ENCODE results near the gene TBC1D1. TPM values are rescaled to one million over a fixed set of nuclear protein-coding genes. Genes with fewer than 3 reads are reported as not detected.
"Not testable (repeated sequence)": the region's sequence is repeated elsewhere in the genome, so short reads cannot be mapped to it uniquely, and the experiment has no call there.

The TBC1D1 gene
- total and polyA plus RNA-seq, 5 experiments from 2014 or later = 18.4 to 53.8 (median 27.2) TPM

DNA sequence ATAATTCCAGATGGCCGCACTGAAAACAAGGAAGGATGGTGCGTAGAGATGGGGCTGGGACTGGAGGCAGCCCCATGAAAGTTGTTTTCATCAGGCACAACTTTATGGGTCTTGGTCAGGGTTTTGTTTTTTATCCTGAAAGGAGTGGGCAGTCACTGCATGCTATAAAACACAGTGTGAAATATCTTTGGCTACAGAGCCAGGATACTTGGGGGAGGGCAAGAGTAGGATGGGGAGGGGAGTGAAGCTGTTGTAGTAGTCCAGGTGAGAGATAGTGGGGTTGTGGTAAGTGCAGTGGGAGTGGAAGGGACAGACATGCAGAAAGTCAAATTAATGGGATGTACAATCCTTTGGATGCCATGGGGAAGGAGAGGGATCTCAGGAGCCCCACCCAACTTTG, 125.8 kb downstream of the TBC1D1 start:
- ATAC-seq = no peak
- H3K27ac Mint-ChIP-seq = peak overlapping the region in 4 of 10 donors; percentile 5 to 68 (median 40)

DNA sequence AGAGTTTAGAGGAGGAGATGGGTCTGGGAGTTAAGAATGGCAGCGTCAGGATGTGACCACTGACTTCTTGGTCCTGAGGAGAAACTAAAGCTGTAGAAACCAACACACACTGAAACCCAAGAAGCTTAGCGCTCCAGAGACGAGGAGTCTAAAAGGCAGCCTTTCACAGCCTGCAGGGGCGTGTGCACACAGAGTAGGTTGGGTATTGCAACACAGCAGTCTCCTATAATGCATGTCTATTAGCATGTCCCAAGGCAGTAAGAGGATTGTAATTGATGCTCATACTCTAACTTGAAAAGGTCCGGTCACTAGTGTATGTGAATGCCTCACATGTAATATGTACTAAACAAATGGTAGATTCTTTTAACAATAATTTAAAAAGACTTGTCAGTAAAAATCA, 126.7 kb downstream of the TBC1D1 start:
- Mint-ChIP-seq H3K9me3 (no peaks in the 10 kb centered on the region), H3K4me1 (peaks cover 5 to 16% (median 8%) of the 10 kb centered on the region in 4 donors), H3K27me3 (no peaks in the 10 kb centered on the region), H3K27ac (peak overlapping the region in 3 of 10 donors; percentile 22 to 37 (median 22)), H3K36me3 (peaks cover 7 to 59% (median 29%) of the 10 kb centered on the region in 3 donors), H3K4me3 (no peak overlapping the region)
- no peak for DNase-seq
- ATAC-seq = no peak
- POLR2A ChIA-PET = no interaction called here

More for the DNA sequence above, 125.8 kb downstream of the TBC1D1 start:
- POLR2A ChIA-PET = no interaction called here
- Mint-ChIP-seq H3K9me3 (no peaks in the 10 kb centered on the region), H3K27me3 (no peaks in the 10 kb centered on the region), H3K4me1 (peaks cover under 1 to 10% (median 3%) of the 10 kb centered on the region in 4 donors), H3K4me3 (no peak overlapping the region), H3K36me3 (peaks cover 7 to 50% (median 25%) of the 10 kb centered on the region in 3 donors)
- no peak for DNase-seq

DNA sequence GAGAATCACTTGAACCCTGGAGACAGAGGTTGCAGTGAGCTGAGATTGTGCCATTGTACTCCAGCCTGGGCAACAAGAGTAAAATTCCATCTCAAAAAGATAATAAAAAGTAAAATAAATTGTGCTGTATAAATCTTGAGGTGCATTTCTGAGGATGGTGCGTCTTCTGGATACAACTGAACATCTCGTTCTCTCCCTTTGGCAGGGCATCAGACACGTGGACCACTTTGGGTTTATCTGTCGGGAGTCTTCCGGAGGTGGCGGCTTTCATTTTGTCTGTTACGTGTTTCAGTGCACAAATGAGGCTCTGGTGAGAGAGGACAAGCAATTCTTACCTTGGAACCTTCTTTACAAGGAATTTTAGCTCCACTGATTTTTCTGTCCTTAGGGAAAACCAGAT, 129.5 kb downstream of the TBC1D1 start:
- Mint-ChIP-seq H3K9me3 (no peaks in the 10 kb centered on the region), H3K27ac (no peak overlapping the region), H3K4me1 (peaks cover 6 to 24% (median 16%) of the 10 kb centered on the region in 4 donors), H3K36me3 (peaks cover 7 to 70% (median 24%) of the 10 kb centered on the region in 3 donors), H3K4me3 (no peak overlapping the region), H3K27me3 (no peaks in the 10 kb centered on the region)
- ATAC-seq (no peak), DNase-seq (no peak)
- POLR2A ChIA-PET = no interaction called here

DNA sequence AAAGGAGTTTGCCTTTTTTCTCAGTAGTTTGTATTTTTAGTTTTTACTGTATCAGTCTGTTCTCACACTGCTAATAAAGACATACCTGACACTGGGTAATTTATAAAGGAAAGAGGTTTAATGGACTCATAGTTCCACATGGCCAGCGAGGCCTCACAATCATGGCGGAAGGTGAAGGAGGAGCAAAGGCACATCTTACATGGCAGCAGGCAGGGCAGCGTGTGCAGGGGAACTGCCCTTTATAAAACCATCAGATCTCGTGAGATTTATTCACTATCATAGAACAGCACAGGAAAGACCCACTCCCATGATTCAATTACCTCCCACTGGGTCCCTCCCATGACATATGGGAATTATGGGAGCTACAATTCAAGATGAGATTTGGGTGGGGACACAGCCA, 130.1 kb downstream of the TBC1D1 start:
- H3K9me3 Mint-ChIP-seq, H3K4me3 Mint-ChIP-seq, ATAC-seq, POLR2A ChIA-PET, H3K27me3 Mint-ChIP-seq, DNase-seq: not testable (repeated sequence)
- H3K27ac Mint-ChIP-seq = peak overlapping the region in 2 of 10 donors; percentile 52 to 82
- peaks cover 7 to 69% (median 23%) of the 10 kb centered on the region in 3 donors for H3K36me3 Mint-ChIP-seq
- peaks cover 6 to 24% (median 16%) of the 10 kb centered on the region in 4 donors for H3K4me1 Mint-ChIP-seq

DNA sequence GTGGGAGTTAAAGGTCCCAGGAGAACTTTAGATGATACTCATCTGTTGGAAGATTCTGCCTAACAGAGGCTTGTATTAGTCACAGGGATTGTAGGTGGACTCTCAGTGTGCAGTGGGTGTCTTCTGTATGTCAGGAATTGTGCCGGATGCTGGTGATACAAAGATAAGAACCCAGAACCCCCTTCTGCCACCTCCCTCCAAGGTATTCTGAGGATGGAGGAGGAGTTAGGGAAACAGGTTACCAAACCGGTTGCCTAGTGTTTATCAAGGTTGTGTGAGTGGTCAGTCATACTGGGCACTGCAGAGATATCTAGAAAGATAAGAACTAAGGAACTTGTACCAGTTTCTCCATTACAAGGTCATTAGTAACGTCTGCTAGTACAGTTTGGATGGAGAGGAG, 130.9 kb downstream of the TBC1D1 start:
- DNase-seq (no peak), ATAC-seq (no peak)
- H3K36me3 Mint-ChIP-seq = peaks cover 7 to 65% (median 18%) of the 10 kb centered on the region in 3 donors
- no peaks in the 10 kb centered on the region for H3K9me3 Mint-ChIP-seq
- H3K27me3 Mint-ChIP-seq = no peaks in the 10 kb centered on the region
- peaks cover 5 to 22% (median 16%) of the 10 kb centered on the region in 4 donors for H3K4me1 Mint-ChIP-seq
- H3K27ac Mint-ChIP-seq = peak overlapping the region in 1 of 10 donors; percentile 14
- no peak overlapping the region for H3K4me3 Mint-ChIP-seq
- POLR2A ChIA-PET = no interaction called here

DNA sequence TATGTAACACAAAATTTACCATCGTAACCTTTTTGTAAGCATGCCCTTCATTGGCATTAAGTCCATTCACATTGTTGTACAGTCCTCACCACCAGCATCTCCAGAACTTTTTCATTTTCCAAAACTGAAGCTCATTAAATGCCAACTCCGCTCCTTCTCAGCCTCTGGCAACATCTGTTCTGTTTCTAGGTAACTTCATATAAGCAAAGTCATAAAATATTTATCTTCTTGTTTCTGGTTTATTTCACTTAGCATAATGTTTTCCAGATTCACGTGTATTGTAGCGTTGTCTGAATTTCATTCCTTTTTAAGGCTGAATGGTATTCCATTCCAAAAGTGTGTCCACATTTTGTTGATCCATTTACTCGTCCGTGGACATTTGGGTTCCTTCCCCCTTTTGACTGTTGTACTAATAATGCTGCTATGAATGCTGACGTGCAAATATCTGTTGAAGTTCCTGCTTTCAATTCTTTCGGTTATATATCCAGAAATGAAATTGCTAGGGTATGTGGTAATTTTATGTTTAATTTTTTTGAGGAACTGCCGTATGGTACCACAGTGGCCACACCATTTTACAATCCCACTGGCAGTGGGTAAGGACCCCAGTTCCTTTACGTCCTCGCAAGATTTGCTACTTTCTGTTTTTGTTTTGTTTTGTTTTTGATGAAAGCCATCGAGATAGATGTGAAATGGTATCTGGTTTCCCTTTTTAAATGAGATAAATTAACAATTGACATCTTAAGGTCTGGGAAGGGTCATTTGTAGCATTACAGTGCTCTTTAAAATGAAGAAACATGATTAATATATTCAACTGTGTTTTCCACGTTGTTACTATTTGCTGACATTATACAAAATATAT, 132.7 kb downstream of the TBC1D1 start:
- Mint-ChIP-seq H3K27ac (peak overlapping the region in 1 of 10 donors; percentile 4), H3K36me3 (peaks cover 7 to 67% (median 18%) of the 10 kb centered on the region in 3 donors), H3K9me3 (no peaks in the 10 kb centered on the region), H3K27me3 (no peaks in the 10 kb centered on the region), H3K4me3 (peak overlapping the region in 1 of 10 donors; percentile 43), H3K4me1 (peaks cover 5 to 22% (median 15%) of the 10 kb centered on the region in 4 donors)
- POLR2A ChIA-PET = no interaction called here
- DNase-seq = no peak
- no peak for ATAC-seq

DNA sequence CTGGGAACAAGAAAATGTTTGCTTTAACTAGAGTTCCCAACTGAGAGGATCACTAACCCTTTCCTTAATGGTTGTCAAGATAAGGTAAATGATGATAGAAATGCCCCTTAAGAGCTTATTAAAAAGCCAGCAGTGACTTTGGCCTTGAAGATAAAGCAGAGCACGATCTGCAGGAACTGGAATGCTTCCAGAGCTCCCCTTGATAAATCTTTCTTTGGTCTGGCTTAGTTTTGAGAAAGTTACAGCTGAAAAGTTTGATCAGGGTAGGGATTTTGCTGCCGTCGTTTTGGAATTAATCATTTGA, 133.3 kb downstream of the TBC1D1 start:
- Mint-ChIP-seq H3K9me3 (no peaks in the 10 kb centered on the region), H3K36me3 (peaks cover 7 to 72% (median 18%) of the 10 kb centered on the region in 3 donors), H3K27me3 (no peaks in the 10 kb centered on the region), H3K27ac (peak overlapping the region in 2 of 10 donors; percentile 3 to 4), H3K4me1 (peaks cover 5 to 22% (median 15%) of the 10 kb centered on the region in 4 donors), H3K4me3 (peak overlapping the region in 1 of 10 donors; percentile 43)
- POLR2A ChIA-PET = no interaction called here
- ATAC-seq = no peak
- DNase-seq = no peak

DNA sequence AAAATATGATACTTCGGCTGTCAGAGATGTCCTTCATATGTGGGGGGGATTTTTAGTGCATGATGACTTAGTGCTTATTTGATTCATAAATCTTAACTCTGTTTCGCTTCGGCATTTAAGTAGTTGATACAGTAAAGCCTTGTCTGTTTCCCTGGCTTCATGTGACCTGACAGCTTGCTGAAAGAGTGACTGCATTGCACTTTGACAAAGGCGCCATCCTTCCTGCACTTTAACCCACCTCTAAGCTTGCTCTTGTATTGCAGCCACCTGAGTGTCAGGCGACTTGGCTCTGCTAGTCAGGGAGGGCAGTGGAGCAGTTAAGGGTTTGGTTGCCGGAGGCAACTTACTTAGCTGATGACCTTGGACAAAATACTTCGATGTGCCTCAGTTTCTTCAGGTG, 134.8 kb downstream of the TBC1D1 start:
- Mint-ChIP-seq H3K4me1 (peaks cover 5 to 22% (median 15%) of the 10 kb centered on the region in 4 donors), H3K4me3 (no peak overlapping the region), H3K27ac (peak overlapping the region in 1 of 10 donors; percentile 7), H3K27me3 (no peaks in the 10 kb centered on the region), H3K9me3 (no peaks in the 10 kb centered on the region), H3K36me3 (peaks cover 5 to 83% (median 21%) of the 10 kb centered on the region in 3 donors)
- ATAC-seq (no peak), DNase-seq (no peak)
- POLR2A ChIA-PET = no interaction called here

DNA sequence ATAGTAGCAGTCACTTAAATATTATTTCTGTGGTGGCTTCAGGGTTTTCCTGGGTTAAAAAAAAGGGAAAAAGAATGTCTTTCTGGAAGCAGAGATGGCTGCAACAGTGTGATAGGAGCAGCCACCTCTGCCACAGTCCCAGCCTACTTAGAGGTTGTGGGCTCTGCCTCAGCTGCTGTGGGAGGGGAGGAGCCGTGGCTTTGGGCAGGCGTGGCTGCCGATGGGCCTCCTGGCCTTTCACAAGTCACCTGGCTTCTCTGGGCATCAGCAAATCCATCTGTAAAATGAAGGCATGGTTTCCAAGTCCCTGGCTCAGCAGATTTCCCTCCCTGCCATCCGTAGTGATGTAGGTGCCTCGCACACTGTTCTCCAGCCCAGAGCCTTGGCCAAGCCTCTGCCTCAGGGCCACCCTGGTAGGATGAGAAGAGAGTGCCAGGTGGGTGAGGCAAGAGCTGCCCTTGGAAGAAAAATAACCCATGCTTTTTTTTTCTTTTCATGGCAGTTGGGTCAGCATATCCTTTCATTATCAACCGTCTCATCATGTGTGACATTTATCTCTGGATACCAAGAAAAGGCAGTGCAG, 135.4 kb downstream of the TBC1D1 start:
- ATAC-seq (no peak), DNase-seq (no peak)
- POLR2A ChIA-PET = no interaction called here
- Mint-ChIP-seq H3K9me3 (no peaks in the 10 kb centered on the region), H3K36me3 (peaks cover 0 to 78% (median 15%) of the 10 kb centered on the region in 3 donors), H3K4me3 (no peak overlapping the region), H3K27ac (no peak overlapping the region), H3K27me3 (no peaks in the 10 kb centered on the region), H3K4me1 (peaks cover 4 to 22% (median 14%) of the 10 kb centered on the region in 4 donors)

DNA sequence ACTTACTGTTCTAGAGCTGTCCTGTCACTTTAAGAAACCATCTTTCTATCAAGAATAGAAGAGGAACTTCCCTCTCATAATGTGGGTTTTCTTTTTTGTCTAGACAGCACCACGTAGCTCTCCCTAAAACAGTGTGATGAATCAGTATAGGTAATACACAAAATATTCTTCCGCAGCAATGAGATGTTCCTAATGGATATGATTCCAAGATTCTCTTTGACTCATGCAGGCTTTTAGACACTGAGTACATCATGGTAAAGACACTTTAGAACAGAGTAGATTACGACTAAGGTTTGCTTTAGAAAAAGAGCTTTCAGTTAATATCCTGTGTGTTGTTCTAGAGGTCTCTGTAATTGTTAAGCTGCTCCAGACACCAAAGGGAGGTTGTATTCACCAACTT, 139.1 kb downstream of the TBC1D1 start:
- POLR2A ChIA-PET = interaction anchor here (0.7 kb wide), 1 partner anchor 224 kb away, joined by 3 read pairs; no protein-coding TSS in a partner anchor
- no peaks in the 10 kb centered on the region for H3K9me3 Mint-ChIP-seq
- DNase-seq (no peak), ATAC-seq (no peak)
- no peak overlapping the region for H3K4me3 Mint-ChIP-seq
- H3K27ac Mint-ChIP-seq = no peak overlapping the region
- H3K4me1 Mint-ChIP-seq = no peaks in the 10 kb centered on the region
- no peaks in the 10 kb centered on the region for H3K27me3 Mint-ChIP-seq
- H3K36me3 Mint-ChIP-seq = peaks cover 0 to 53% (median 7%) of the 10 kb centered on the region in 3 donors

DNA sequence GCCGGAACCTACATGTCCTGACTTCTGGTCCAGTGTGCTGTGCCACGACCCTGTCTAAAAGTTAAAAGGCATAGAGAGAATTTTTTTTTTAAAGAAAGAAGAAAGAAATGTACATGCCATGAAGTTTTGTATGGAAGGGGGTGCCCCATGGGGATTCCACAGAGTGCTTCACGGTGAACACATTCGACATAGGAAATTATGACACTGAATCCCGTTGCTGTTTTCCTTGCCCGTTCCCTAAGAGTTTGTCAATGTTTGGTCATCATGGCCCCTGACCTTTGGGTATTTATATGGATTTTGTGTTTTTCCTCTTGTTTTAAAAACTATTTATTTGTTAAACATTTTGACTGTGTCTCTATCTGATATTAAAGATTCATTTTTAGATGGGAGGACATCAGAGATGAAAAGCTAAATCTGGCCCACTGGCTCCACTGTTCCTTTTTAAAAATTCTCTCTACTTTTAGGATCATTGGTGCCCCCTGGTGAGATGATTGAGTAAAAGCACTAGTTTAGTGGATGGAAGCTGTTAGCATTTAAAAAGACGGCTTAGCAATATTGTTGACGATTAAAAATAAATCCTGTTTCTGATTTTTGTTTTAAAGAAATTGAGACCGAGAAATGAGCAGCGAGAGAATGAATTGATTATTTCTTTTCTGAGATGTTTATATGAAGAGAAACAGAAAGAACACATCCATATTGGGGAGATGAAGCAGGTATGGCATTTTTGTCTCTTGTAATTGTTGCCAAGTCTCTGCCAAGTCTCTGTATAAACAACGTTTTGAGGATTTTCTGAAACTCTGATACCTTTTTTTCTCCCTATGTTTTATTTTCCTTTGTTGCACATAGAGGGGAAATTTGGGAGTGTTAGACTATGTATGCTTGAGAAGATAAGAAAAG, 144.3 kb downstream of the TBC1D1 start:
- ATAC-seq = peak in 1 of 2 donors; percentile 47
- no peaks in the 10 kb centered on the region for H3K4me1 Mint-ChIP-seq
- peaks cover 0 to 48% (median 19%) of the 10 kb centered on the region in 3 donors for H3K36me3 Mint-ChIP-seq
- POLR2A ChIA-PET = interaction anchor here (0.5 to 1.4 kb wide), 3 partner anchors 58 to 231 kb away, joined by 3 to 4 read pairs (median 3); no protein-coding TSS in a partner anchor
- no peak overlapping the region for H3K4me3 Mint-ChIP-seq
- H3K27ac Mint-ChIP-seq = no peak overlapping the region
- peak in 7 of 10 donors; percentile 24 to 63 (median 36) for DNase-seq
- no peaks in the 10 kb centered on the region for H3K27me3 Mint-ChIP-seq
- H3K9me3 Mint-ChIP-seq = no peaks in the 10 kb centered on the region

DNA sequence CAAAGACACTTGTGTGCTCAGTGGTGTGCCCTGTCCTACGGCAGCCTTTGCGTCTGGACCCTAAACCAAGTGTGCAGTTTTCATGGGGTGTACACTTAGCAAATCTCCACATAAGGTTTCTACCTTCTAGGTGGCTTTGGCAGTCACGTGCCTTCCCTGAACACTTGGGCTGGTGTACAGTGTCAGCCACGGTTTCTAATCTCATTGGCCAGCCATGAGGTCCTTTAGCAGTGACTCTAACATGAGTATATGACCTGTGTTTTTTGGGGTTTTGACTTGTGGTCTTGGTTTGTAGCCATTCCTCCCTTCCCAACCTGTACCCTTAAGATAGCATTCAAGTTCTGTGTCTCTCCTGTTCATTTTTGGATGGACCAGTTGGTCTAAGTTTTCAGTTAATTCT, 145.7 kb downstream of the TBC1D1 start:
- peaks cover 0 to 52% (median 17%) of the 10 kb centered on the region in 3 donors for H3K36me3 Mint-ChIP-seq
- H3K9me3 Mint-ChIP-seq = no peaks in the 10 kb centered on the region
- H3K27ac Mint-ChIP-seq = no peak overlapping the region
- POLR2A ChIA-PET = interaction anchor here (1.4 kb wide), 1 partner anchor 65 kb away, joined by 4 read pairs; no protein-coding TSS in a partner anchor
- ATAC-seq (no peak), DNase-seq (no peak)
- H3K4me1 Mint-ChIP-seq = no peaks in the 10 kb centered on the region
- H3K4me3 Mint-ChIP-seq = no peak overlapping the region
- no peaks in the 10 kb centered on the region for H3K27me3 Mint-ChIP-seq

All from naive thymus-derived CD8-positive, alpha-beta T cell (primary cell).